ENCODE results near the gene TBC1D22B. TPM values are rescaled to one million over a fixed set of nuclear protein-coding genes. Genes with fewer than 3 reads are reported as not detected.

Gene TBC1D22B
- total RNA-seq, 2 experiments from 2014 or later: 12.1 to 12.3 TPM

- ChIA-PET POLR2A (interaction anchor here (1.0 to 1.1 kb wide), 2 partner anchors 8 to 80 kb away, joined by 3 to 4 read pairs; no protein-coding TSS in a partner anchor), CTCF (interaction anchor here (0.9 to 3.2 kb wide), 3 partner anchors 10 to 29 kb away, joined by 3 to 11 read pairs (median 3); no protein-coding TSS in a partner anchor)
- TF ChIP-seq, protein P1, sequence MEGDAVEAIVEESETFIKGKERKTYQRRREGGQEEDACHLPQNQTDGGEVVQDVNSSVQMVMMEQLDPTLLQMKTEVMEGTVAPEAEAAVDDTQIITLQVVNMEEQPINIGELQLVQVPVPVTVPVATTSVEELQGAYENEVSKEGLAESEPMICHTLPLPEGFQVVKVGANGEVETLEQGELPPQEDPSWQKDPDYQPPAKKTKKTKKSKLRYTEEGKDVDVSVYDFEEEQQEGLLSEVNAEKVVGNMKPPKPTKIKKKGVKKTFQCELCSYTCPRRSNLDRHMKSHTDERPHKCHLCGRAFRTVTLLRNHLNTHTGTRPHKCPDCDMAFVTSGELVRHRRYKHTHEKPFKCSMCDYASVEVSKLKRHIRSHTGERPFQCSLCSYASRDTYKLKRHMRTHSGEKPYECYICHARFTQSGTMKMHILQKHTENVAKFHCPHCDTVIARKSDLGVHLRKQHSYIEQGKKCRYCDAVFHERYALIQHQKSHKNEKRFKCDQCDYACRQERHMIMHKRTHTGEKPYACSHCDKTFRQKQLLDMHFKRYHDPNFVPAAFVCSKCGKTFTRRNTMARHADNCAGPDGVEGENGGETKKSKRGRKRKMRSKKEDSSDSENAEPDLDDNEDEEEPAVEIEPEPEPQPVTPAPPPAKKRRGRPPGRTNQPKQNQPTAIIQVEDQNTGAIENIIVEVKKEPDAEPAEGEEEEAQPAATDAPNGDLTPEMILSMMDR (IDR thresholded peaks at IDR 0.05): no peak
- Mint-ChIP-seq H3K4me1 (ENCODE audit: low read depth) (peaks cover 26% of the 10 kb centered on the region), H3K36me3 (ENCODE audit: low read depth) (peaks cover 6% of the 10 kb centered on the region), H3K4me3 (peak overlapping the region; percentile 90), H3K27me3 (no peaks in the 10 kb centered on the region), H3K27ac (peak overlapping the region; percentile 89), H3K9me3 (no peaks in the 10 kb centered on the region)
- intact Hi-C loops (cut with micrococcal nuclease): no loop called here
- ATAC-seq (peak; percentile 15), DNase-seq (peak; percentile 47)
These were observed 97.2 kb downstream of the TBC1D22B start for GRCh38 chr6:37354526-37355384.

DNA sequence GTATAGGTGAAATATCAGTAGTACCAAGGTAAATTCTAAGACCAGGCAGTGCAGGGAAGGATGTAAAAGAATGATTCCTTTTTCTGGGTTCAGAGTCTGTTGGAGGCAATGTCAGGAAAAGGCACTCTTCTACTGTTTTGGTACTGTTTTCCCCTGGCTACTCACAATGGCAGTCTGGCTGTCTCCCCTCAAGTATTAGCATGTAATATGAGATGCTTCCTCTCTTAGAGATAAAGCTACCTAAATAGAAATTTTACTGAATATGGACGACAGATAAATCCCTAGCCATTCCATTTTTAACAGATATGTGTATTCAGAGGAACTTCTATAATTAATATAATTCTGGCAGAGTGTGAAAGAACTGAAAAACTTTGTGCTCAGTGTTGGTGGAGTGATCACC lies 99.7 kb downstream of the TBC1D22B start:
- no peaks in the 10 kb centered on the region for H3K9me3 Mint-ChIP-seq
- no peak overlapping the region for H3K4me3 Mint-ChIP-seq
- no peaks in the 10 kb centered on the region for H3K27me3 Mint-ChIP-seq
- DNase-seq: no peak
- no peak overlapping the region for H3K27ac Mint-ChIP-seq
- POLR2A ChIA-PET: no interaction called here
- TF ChIP-seq, protein P1 (IDR thresholded peaks at IDR 0.05): no peak
- no peak for ATAC-seq
- peaks cover 12% of the 10 kb centered on the region for H3K36me3 Mint-ChIP-seq (ENCODE audit: low read depth)
- H3K4me1 Mint-ChIP-seq (ENCODE audit: low read depth): peaks cover 26% of the 10 kb centered on the region
- CTCF ChIA-PET: no interaction called here
- intact Hi-C loops (cut with micrococcal nuclease): no loop called here

GRCh38 chr6:37357860-37358259 lies 100.3 kb downstream of the TBC1D22B start:
- POLR2A ChIA-PET: no interaction called here
- no peak for ATAC-seq
- H3K4me1 Mint-ChIP-seq (ENCODE audit: low read depth): peaks cover 26% of the 10 kb centered on the region
- no peak overlapping the region for H3K4me3 Mint-ChIP-seq
- peaks cover 12% of the 10 kb centered on the region for H3K36me3 Mint-ChIP-seq (ENCODE audit: low read depth)
- no peak for DNase-seq
- TF ChIP-seq, protein P1 (IDR thresholded peaks at IDR 0.05): no peak
- no peaks in the 10 kb centered on the region for H3K9me3 Mint-ChIP-seq
- CTCF ChIA-PET: interaction anchor here (0.6 to 1.0 kb wide), 3 partner anchors 23 to 297 kb away, joined by 3 read pairs; no protein-coding TSS in a partner anchor
- no peaks in the 10 kb centered on the region for H3K27me3 Mint-ChIP-seq
- H3K27ac Mint-ChIP-seq: no peak overlapping the region
- intact Hi-C loops (cut with micrococcal nuclease): no loop called here

GRCh38 chr6:37359039-37359438 lies 101.5 kb downstream of the TBC1D22B start:
- Mint-ChIP-seq H3K9me3 (no peaks in the 10 kb centered on the region), H3K4me1 (ENCODE audit: low read depth) (peaks cover 20% of the 10 kb centered on the region), H3K27ac (no peak overlapping the region), H3K27me3 (no peaks in the 10 kb centered on the region), H3K4me3 (no peak overlapping the region), H3K36me3 (ENCODE audit: low read depth) (peaks cover 10% of the 10 kb centered on the region)
- DNase-seq (no peak), ATAC-seq (no peak)
- intact Hi-C loops (cut with micrococcal nuclease): no loop called here
- CTCF ChIA-PET: no interaction called here
- TF ChIP-seq, protein P1 (IDR thresholded peaks at IDR 0.05): no peak
- POLR2A ChIA-PET: interaction anchor here (0.6 kb wide), 1 partner anchor 12 kb away, joined by 4 read pairs; no protein-coding TSS in a partner anchor
